NCI-H128 (cell line): ENCODE measurements around the gene CHCHD10.

ENCODE experiments used
- DNase-seq: peaks from one replicate; lab custom pipeline; 2025; ENCODE audit not compliant: unreplicated experiment; lab: John Stamatoyannopoulos, UW

CHCHD10 gene

DNA sequence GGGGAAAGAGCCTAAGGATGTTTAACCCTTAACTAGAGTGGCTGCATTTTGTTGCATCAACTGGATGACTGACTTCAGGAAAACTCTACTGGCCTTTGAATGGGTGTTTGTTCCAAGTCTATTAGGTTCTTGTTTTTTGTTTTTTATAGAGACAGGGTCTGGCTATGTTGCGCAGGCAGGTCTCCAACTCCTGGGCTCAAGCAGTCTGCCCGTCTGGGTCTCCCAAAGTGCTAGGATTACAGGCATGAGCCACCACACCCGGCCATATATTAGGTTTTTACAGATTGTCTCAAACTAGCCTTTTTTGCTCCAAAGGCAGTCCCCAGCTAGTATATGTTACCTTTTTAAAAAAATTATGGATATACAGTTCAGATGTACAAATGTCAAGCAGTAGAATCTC, 20.1 kb upstream of the CHCHD10 start:
- no peak for DNase-seq

DNA sequence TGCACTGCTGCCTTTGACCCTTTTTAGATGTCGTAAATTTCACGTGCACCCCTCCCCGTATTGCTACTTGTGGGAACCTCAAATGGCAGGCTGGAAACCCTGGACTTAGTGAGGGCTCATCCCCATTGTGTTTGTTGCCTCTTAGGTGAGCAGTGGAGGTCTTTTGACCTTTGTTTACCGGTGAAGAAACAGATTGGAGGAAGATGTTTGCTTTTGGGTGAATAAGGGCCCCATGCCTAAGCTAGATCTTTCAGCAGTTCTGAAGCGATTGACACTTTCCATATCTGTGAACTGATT, 19.8 kb upstream of the CHCHD10 start:
- no peak for DNase-seq

DNA sequence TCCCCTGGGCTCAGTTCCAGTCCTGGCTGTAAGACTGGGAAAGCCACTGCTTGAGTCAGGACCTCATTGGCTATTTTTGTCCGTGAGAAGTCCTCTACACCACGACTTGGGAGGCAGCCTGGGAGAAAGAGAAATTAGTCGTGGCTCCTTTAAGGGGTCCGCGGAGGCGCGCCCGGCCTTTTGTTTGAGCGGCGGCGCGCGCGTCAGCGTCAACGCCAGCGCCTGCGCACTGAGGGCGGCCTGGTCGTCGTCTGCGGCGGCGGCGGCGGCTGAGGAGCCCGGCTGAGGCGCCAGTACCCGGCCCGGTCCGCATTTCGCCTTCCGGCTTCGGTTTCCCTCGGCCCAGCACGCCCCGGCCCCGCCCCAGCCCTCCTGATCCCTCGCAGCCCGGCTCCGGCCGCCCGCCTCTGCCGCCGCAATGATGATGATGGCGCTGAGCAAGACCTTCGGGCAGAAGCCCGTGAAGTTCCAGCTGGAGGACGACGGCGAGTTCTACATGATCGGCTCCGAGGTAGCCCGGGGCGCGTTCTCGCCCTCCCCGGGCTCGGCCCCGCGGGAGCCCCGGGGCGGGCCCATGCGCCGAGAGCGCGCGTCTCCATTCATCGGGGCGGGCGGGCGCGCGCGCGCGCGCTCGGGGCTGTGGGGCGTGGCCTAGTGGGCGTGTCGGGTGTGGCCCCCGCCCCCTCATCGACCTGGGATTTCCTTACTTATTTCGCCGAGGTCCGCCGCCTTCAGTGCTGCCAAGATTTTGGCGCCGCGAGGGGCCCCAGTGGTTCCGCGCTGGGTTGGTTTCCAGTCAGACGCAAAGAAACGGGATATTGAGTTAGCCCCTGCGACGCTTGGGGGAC, 19.2 kb upstream of the CHCHD10 start, which contains the start of gene SMARCB1:
TSS of gene SMARCB1 (plus strand) at position 215 of the 848 bp plus-strand sequence. CDS start at position 419, 204 bp downstream.
- DNase-seq: peak; percentile 45

DNA sequence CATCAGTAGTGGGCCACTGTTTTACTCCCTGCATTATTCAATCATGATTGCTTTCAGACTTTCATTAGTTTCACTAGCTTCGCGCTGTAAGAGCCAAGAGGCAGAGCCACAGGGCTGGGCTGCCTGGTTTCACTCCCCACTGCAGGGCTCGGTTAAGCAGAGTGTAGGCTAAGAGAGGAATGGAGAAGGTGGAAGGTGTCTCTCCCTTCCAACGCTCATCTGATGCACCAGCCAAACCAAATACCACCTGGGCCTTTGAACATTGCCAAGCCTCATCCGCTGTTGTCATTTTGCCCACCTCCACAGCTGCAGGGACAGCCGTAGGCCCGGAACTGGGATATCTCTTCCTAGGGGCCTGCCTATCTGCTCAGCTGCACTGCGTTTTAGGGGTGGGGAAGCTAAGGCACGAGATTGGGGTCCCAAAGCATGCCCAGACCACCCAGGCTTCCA, 18.5 kb upstream of the CHCHD10 start:
- no peak for DNase-seq

DNA sequence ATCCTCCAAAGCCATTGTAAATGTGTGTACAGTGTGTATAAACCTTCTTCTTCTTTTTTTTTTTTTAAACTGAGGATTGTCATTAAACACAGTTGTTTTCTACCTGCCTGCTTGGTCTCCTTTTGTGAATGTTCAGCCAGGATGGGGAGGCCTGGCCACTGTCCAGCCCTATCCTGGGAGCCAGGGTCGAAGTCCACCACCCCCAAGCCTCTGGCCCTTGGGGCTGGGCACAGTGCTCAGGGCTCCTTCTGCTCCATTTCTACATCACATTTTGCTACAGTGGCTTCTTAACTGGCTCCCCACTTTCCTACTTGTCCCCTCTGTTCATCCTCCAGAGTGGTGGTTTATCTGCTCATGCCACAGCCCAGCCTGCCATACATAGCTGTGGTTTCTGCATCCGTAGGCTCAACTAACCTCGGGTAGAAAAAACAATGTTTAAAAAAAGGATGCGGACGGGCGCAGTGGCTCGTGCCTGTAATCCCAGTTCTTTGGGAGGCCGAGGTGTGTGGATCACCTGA, 16.5 kb upstream of the CHCHD10 start:
- DNase-seq: no peak

DNA sequence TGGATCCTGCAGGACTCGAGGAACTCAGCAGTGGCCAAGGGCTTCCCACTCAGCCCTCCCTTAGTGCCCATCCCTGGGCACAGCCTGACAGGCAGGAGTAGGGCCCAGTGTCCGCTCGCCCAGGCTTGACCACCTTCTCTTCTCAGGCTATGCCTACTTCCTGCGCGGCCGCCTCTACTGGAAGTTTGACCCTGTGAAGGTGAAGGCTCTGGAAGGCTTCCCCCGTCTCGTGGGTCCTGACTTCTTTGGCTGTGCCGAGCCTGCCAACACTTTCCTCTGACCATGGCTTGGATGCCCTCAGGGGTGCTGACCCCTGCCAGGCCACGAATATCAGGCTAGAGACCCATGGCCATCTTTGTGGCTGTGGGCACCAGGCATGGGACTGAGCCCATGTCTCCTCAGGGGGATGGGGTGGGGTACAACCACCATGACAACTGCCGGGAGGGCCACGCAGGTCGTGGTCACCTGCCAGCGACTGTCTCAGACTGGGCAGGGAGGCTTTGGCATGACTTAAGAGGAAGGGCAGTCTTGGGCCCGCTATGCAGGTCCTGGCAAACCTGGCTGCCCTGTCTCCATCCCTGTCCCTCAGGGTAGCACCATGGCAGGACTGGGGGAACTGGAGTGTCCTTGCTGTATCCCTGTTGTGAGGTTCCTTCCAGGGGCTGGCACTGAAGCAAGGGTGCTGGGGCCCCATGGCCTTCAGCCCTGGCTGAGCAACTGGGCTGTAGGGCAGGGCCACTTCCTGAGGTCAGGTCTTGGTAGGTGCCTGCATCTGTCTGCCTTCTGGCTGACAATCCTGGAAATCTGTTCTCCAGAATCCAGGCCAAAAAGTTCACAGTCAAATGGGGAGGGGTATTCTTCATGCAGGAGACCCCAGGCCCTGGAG, 15.7 kb upstream of the CHCHD10 start:
- no peak for DNase-seq

DNA sequence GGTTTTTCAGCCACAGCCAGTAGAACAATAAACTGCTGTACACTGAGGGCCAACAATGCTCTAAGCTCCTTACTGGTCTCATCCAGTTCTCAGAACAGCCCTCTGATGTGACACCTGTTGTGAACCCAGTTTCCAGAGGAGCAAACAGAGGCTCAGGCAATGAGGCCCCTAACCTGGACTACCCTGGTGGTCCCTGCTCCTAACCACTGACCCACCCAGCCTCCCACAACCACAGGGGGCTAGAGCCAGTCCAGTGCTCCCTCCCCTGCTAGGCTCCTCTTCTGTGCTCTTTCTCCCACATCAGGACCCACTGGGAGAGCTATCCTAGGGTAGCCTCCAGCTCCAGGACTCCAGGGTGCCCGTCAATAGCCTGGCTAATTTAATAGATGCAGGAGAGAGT, 14.9 kb upstream of the CHCHD10 start:
- DNase-seq: no peak

DNA sequence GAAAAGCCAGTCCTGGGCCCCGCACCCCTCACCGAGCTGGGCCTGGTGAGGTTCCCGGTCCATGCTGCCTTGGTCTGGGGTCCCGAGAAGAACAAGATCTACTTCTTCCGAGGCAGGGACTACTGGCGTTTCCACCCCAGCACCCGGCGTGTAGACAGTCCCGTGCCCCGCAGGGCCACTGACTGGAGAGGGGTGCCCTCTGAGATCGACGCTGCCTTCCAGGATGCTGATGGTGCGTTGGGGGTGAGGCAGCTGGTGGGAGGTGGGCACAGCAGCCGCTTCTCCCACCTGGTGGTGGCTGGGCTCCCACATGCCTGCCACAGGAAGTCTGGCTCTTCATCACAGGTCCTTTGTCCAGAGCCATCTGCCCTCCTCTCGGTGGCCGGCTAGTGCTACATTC, 14.5 kb upstream of the CHCHD10 start:
- no peak for DNase-seq

DNA sequence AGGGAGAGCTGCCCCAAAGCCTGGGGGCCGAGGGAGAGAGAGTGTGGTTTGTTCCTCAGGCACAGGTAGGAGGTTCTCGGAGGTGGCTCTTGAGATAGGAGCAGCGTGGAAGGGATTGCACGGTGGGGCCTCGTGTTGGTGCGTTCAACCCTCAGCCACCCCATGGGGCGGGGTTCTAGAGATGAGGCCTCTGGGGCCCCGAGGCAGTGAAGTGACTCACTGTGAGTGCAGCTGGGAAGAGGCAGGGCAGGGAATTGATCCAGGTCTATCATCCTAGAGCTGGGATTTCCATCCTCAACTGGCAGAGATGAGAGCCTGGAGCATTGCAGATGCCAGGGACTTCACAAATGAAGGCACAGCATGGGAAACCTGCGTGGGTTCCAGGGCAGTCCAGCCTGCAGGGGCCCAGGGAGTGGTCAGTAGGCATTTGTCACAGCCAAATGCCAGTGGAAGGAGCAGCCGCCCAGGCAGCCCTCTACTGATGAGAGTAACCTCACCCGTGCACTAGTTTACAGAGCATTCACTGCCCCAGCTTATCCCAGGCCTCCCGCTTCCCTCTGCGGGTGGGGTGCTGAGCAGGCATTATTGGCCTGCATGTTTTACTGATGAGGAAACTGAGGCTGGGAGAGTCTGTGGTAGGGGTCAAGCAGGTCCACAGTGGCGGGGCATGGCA, 13.9 kb upstream of the CHCHD10 start:
- DNase-seq: no peak

DNA sequence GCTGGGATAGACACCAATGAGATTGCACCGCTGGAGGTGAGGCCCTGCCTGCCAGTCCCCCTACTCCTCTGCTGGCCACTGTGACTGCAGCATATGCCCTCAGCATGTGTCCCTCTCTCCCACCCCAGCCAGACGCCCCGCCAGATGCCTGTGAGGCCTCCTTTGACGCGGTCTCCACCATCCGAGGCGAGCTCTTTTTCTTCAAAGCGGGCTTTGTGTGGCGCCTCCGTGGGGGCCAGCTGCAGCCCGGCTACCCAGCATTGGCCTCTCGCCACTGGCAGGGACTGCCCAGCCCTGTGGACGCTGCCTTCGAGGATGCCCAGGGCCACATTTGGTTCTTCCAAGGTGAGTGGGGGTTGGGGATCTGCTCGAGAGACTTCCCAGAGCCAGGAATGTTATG, 13.3 kb upstream of the CHCHD10 start:
- DNase-seq: no peak

DNA sequence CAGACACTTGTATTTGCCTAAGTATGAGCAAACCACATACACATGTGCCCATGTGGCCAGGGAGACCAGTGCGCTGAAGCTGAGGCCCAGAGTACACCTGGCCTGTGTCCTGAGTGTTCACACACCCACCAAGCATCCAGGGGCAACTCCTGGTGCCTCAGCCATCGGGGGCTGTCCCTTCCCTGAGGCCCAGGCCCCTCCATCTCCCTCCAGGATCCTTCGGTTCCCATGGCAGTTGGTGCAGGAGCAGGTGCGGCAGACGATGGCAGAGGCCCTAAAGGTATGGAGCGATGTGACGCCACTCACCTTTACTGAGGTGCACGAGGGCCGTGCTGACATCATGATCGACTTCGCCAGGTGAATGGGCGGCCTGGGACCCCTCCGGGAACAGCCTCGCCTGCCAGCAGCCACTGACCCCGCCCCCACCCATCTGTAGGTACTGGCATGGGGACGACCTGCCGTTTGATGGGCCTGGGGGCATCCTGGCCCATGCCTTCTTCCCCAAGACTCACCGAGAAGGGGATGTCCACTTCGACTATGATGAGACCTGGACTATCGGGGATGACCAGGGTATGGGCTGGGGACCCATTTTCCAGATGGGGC, 12.5 kb upstream of the CHCHD10 start:
- no peak for DNase-seq

DNA sequence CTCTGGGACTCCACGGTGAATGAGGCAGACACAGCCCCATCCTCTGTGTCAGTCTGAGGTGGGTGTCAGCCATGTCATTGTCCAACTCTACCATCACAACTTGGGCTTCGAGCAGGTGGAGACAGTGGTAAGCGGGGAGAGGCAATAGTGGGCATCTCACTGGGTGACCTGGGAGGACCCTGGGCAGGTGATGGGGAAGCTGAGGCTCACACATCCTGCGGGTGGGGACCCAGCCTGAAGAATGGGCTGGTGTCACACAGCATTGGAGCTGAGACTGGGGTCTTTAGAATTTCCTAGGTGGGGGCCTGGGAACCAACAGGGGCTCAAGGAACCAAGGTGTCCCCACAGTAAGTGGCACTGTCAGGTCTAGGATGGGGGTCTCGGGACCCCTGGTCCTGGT, 12.0 kb upstream of the CHCHD10 start:
- no peak for DNase-seq

DNA sequence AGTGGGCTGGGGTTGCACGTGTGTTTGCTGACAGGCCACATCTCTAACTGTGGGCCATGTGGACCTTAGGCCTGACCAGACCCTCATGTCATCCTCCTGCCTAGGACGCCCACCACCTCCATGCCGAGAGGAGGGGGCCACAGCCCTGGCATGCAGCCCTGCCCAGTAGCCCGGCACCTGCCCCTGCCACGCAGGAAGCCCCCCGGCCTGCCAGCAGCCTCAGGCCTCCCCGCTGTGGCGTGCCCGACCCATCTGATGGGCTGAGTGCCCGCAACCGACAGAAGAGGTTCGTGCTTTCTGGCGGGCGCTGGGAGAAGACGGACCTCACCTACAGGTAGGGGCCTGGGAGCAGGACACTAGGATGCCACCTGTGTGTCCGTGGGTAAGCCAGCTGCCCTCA, 11.3 kb upstream of the CHCHD10 start:
- no peak for DNase-seq

DNA sequence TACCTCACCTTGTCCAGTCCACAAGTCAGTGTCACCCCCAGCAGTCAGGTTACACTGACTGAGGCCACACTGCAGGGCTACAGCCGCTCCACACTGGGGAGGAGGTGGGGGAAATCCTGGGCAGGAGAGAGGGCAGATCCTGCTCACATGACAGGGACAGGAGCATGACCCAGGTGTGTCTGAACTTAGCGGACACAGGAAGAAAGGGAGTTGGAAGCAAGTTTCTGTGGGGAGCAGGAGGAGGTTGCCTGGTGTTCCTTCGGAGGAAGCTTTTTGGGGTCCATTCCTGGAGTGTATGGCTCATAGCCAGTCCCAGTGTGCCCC, 10.8 kb upstream of the CHCHD10 start:
- DNase-seq: no peak

DNA sequence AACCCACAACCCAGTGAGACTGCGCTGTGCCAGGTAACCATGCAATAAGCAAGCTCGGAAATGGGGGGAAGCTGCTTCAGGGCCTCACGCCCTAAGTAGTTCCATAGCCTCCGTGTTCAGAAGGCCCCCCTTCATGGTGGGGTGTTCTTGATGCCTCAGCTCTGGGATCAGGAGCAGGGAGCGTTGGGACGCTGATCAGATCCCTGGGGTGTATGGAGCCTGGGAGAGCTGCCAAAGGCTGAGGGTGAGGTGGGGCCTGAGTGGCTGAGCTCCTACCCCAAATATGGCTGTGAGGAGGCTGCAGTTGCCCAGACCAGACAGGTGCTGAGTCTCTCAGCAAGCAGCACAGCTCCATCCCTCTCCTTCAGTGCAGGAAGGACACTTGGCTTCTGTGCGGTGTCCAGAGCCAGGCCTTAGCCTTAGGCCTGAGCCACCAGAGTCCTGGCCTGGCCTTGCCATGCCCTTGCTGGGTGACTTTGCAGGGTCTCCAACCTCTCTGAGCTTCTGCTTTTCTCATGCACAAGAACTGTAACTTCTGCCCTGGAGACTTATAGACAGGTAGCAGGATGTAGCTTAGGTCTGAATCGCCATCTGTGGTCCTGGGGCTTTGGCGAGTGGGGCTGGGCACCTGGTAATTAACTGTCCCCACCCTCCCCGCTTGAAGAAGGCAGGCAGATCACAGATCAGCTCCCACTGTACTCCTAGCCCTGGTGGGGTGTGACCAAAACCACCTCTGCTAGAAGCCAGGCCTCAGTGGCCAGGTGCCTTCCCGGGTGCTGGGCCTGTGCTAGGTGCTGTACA, 10.2 kb upstream of the CHCHD10 start:
- no peak for DNase-seq

DNA sequence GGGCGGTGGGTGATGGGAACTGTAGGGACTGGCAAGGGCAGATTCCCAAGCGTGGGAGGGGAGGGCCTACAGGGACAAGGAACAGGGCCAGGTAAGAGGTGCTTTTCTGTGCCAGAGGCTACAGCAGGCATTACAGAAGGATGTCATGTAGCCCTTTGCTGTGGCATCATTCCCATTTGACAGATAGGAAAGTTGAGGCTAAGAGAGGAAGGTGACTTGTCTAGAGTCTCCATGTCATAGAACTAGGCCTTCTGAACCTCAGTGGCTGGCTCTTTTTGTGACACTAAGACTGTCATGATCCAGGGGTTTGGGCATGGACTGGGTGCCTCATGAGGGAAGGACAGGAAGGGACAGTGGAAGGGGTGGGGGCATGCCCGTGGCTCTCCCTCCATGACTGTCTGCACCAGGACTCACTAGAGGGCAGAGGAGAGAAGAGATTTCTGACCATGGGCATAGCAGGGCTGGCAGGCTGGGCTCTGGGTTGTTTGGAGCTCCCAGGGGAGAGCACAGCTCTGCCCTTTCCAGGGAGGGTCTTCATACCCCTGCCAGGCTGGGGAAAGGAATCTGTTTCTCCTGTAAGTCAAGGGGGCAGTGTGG, 8.1 kb upstream of the CHCHD10 start:
- no peak for DNase-seq

DNA sequence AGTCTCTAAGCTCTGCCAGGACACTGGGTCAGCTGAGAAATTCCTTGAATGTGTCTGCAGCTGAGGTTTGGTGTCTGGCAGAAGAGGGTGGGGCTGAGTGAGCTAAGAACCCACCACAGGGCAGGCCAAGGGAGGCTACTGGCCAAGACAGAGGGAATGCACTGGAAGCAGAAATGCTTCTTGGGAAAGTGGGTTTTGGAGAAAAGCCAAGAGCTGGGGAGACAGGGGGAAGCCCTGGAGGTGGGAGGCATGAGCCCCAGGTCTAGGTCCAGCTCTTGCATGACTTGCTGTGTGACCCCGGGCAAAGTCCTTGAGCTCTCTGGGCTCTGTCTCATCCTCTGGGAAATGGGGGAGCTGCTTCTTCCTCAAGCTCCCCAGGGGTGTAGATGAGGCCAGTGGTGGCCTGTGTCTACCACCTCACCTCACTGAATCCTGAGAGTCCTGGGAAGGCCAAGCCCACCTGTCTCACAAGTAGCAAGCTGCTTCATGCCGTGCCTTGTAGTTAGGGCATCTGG, 7.2 kb upstream of the CHCHD10 start:
- no peak for DNase-seq

DNA sequence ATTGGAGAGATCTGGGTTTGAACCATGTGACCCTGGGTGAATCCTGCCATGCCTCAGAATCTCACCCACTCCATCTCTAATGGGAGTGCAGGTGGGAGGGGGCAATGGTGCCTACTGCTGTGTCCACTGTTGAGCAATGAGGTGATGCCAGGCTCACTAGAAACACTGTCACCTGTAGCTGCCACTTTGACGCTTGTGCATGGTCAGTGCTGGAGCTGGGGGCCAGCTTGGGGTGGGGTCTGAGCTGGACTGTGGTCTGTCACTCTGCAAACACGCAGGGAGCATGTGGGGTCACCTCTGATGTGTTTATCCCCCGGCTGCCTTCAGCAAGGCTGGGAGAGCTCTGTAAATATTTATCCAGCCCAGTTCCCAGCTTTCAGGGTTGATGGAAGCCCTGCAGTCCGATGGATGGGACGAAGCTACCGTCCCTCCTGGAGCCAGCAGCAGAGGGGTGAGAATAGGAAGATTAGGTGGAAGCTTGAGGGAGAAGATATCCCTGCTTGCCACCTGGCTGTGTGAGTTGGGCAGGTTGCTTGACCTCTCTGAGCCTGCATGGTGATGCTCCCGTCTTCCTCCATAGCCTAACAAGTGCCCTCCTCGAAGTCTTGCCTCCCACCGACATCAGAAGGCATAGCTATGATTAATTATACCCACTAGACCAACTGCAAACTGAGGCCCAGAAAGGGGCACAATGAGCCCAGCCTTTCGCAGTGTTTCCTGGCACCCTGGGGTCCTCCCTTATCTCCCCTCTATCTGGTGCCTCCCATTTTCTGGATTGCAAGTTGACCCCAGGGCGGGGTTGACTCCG, 6.5 kb upstream of the CHCHD10 start:
- no peak for DNase-seq
